Stimulated activated naive B cell treated with anti-CD40 and anti-IgM and Interleukin-4, amounts not matched to agents 10 μg/mL and 1 μg/mL and 100 μg/mL, for 72 hours (primary cell): ENCODE results near the gene TP53TG5.

ENCODE experiments used
- ATAC-seq, 2 donors: fragments of 150-1000 bp; cut with Tn5 transposase; replicated peaks; 2 replicates each; pipeline ENCODE4 v1.10.0; 2021; ENCODE audit warnings: moderate library complexity in 1 of 2
- DNase-seq: peaks from one replicate; pipeline ENCODE4 v3.0.0; 2021
- H3K27ac Mint-ChIP-seq: one replicate; pipeline ENCODE4 v1.8.0; 2022; ENCODE audit warnings: mild to moderate bottlenecking, mixed read lengths
- H3K27me3 Mint-ChIP-seq, 2 donors: one replicate each; pipeline ENCODE4 v1.8.0; 2022; ENCODE audit warnings: mixed read lengths in 2 of 2
- H3K36me3 Mint-ChIP-seq, 2 donors: one replicate each; pipeline ENCODE4 v1.8.0; 2022; ENCODE audit warnings: mixed read lengths in 2 of 2, mild to moderate bottlenecking in 1 of 2
- H3K4me1 Mint-ChIP-seq, 2 donors: one replicate each; pipeline ENCODE4 v1.8.0; 2022; ENCODE audit warnings: mixed read lengths in 2 of 2, mild to moderate bottlenecking in 1 of 2
- H3K4me3 Mint-ChIP-seq, 2 donors: one replicate each; pipeline ENCODE4 v1.8.0; 2022; ENCODE audit warnings: mild to moderate bottlenecking in 2 of 2, mixed read lengths in 2 of 2, moderate library complexity in 1 of 2
- H3K9me3 Mint-ChIP-seq, 2 donors: one replicate each; pipeline ENCODE4 v1.8.0; 2022; ENCODE audit warnings: mixed read lengths in 2 of 2, mild to moderate bottlenecking in 1 of 2

Gene TP53TG5

DNA sequence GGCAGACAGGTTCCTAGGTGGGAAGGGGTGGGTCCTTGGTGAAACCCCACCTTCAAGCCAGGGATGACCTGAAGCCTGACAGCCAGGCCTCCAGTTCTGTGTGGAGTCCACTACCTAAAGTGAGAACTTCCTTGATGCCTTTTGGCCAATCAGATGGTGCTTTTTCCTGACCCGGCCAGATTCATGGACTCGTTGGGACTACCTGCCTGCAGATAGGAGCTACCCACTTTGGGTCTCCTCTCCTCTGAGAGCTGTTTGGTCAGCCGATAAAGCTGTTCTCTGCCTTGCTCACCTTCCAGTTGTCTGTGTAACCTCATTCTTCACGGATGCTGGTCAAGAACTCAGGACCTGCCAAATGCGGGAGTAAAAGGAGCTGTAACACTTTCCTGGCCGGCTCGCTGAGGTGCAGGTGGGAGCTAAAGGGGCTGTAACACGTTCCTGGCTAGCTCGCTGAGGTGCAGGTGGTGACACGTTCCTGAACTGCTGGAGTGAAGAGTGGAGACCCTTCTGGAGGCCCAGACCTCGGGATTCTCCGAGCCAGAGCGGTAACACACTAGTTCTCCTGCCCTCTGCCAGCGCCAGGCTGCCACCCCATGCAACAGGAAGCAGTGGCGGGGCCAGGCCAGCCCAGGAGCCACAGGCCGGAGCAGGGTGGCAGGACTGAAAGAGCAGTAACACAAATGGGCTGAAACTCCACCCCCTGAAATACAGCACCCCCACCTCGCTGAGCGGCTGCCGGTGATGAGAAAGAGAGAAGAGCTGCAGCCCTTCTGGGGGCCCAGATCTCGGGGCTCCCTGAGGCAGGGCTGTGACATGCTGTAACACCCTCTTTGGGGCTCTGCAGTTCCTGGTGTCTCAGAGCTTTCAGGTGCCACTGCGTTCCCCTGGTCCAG, 16.3 kb upstream of the TP53TG5 start:
- ATAC-seq (no peak), DNase-seq (no peak)

DNA sequence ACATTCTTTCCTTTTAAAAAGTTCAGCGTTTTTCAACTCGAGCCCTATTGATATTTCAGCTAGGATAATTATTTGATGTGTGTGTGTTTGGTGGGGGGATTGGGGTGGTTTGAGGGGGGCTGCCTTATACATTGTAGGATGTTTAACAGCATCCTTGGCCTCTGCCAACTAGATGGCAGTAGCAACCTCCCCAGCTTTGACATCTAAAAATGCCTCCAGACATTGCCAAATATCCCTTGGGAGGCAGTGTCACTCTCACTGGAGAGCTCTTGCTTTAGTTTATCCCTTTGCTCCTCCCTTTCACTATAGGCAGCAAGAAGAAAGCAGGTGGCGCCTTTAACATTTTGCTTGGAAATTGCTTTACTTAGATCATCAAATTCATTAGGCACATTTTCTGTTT, 14.6 kb upstream of the TP53TG5 start:
- Mint-ChIP-seq H3K4me3 (no peak overlapping the region), H3K27ac (no peak overlapping the region), H3K9me3 (no peaks in the 10 kb centered on the region), H3K36me3 (peaks cover 20 to 38% of the 10 kb centered on the region in 2 donors), H3K4me1 (peaks cover 7 to 13% of the 10 kb centered on the region in 2 donors), H3K27me3 (no peaks in the 10 kb centered on the region)
- ATAC-seq (no peak), DNase-seq (no peak)

More for the DNA sequence above, 16.3 kb upstream of the TP53TG5 start:
- no peaks in the 10 kb centered on the region for H3K27me3 Mint-ChIP-seq
- H3K9me3 Mint-ChIP-seq = peaks cover 3 to 7% of the 10 kb centered on the region in 2 donors
- H3K4me3 Mint-ChIP-seq = no peak overlapping the region
- no peak overlapping the region for H3K27ac Mint-ChIP-seq
- peaks cover 4% of the 10 kb centered on the region in 2 donors for H3K4me1 Mint-ChIP-seq
- H3K36me3 Mint-ChIP-seq = peaks cover 22 to 37% of the 10 kb centered on the region in 2 donors

GRCh38 chr20:45391559-45391958, 13.4 kb upstream of the TP53TG5 start:
- Mint-ChIP-seq H3K4me3 (no peak overlapping the region), H3K27ac (no peak overlapping the region), H3K27me3 (no peaks in the 10 kb centered on the region), H3K4me1 (peaks cover 11 to 25% of the 10 kb centered on the region in 2 donors), H3K9me3 (peaks cover 1 to 4% of the 10 kb centered on the region in 2 donors), H3K36me3 (peaks cover 23 to 49% of the 10 kb centered on the region in 2 donors)
- ATAC-seq = no peak
- no peak for DNase-seq

DNA sequence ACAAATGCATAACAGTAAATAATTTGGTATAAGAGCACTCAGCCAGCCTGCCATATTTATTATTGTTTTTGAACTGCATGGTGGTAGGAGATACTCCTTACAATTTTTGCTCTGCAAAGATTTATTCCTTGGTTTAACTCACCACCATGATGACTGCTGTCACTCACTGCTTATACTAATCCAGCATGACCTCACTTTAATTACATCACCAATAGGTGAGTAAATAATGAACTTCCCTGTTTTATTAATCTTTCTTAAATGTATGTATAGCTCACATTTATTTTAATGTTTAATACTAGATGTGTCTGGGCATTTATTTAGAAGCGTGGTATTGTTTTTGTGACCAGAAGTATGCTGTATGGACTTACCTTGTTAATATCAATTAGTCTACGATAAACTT, 12.8 kb upstream of the TP53TG5 start:
- Mint-ChIP-seq H3K27ac (no peak overlapping the region), H3K9me3 (peaks cover 1 to 4% of the 10 kb centered on the region in 2 donors), H3K4me3 (no peak overlapping the region), H3K27me3 (no peaks in the 10 kb centered on the region), H3K4me1 (peaks cover 11 to 30% of the 10 kb centered on the region in 2 donors), H3K36me3 (peaks cover 25 to 51% of the 10 kb centered on the region in 2 donors)
- no peak for ATAC-seq
- no peak for DNase-seq

DNA sequence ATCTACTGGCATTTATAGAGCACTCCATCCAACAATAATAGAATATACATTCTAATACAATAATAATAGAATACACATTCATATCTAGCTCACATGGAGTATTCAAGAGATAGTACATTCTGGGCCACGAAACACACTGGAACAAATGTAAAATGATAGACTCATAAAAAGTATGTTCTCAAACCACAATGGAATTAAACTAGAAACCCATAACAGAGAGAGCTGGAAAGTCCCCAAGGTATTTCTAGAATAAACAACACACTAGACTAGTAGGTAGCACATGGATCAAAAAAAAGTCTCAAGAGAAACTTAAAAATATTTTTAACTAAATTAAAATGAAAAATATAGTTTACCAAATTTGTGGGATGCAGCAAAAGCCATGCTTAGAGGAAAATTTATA, 9.1 kb upstream of the TP53TG5 start:
- DNase-seq (no peak), ATAC-seq (peak; percentile 46 to 48)
- Mint-ChIP-seq H3K27ac (peak overlapping the region; percentile 7), H3K36me3 (peaks cover 14 to 46% of the 10 kb centered on the region in 2 donors), H3K4me1 (peaks cover 11 to 35% of the 10 kb centered on the region in 2 donors), H3K4me3 (no peak overlapping the region), H3K9me3 (peaks cover 1 to 4% of the 10 kb centered on the region in 2 donors), H3K27me3 (no peaks in the 10 kb centered on the region)

DNA sequence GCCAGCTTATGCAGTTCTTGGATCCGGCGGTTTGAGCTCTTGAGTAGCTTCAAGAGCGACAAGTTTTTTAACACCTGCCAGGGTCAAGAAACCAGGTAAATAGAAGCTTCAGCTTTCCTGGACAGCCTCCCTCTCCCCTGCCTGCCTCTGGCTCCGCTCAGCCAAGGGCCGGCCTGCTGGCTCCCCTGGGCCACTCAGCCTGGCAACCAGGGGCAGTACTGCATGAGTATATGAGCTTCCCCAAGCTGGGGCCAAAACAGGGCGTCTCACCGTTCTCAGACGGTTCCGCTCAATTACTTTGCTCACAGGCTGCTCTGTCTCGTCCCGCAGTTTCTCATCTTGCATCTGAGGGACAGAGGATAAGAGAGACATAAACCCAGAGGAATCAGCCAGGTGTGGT, 856 bp downstream of the TP53TG5 start:
- Mint-ChIP-seq H3K4me3 (no peak overlapping the region), H3K9me3 (no peaks in the 10 kb centered on the region), H3K36me3 (peaks cover 19 to 33% of the 10 kb centered on the region in 2 donors), H3K27ac (no peak overlapping the region), H3K27me3 (no peaks in the 10 kb centered on the region), H3K4me1 (peaks cover 16 to 40% of the 10 kb centered on the region in 2 donors)
- ATAC-seq (no peak), DNase-seq (no peak)

DNA sequence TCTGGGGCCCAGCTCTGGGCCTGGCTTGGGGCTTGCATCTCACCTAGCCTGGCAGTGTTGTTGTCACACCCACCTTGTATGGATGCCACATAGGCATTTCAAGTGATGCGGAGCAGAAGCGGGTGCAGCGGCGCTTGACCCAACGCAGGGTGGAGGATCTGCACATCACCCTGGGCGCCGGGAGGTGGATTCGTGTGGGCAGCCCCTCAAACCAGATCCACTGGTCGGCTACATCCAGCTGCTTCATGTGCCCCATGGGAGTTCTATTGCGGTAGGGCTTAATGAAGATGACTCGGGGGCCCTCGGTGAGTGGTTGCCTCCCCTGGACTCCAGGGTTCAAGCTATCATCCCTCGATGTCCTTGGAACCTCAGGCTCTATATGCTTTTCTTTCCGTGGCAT, 3.2 kb downstream of the TP53TG5 start:
- Mint-ChIP-seq H3K4me3 (no peak overlapping the region), H3K27ac (no peak overlapping the region), H3K36me3 (peaks cover 18 to 36% of the 10 kb centered on the region in 2 donors)

DNA sequence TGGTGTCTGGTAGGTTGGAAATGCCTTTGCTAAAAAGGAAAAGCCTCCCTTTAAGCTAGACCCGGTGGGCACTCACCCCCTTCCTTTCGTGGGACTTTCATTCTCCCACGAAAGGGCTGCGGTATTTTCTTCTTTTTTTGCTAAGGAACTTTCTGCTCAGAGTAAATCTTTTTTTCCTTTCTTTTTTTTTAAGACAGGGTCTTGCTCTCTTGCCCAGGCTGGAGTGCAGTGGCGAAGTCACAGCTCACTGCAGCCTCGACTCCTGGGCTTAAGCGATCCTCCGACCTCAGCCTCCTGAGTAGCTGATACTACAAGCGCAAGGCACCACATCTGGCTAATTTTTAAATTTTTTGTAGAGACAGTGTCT, 4.0 kb downstream of the TP53TG5 start:
- Mint-ChIP-seq H3K27ac (peak overlapping the region; percentile 88), H3K4me1 (peaks cover 34 to 63% of the 10 kb centered on the region in 2 donors), H3K4me3 (peak overlapping the region; percentile 81 to 88), H3K9me3 (no peaks in the 10 kb centered on the region), H3K36me3 (peaks cover 19 to 34% of the 10 kb centered on the region in 2 donors), H3K27me3 (no peaks in the 10 kb centered on the region)
- no peak for ATAC-seq
- no peak for DNase-seq

More for the DNA sequence above, 3.2 kb downstream of the TP53TG5 start:
- DNase-seq (no peak), ATAC-seq (no peak)
- H3K4me1 Mint-ChIP-seq = peaks cover 33 to 58% of the 10 kb centered on the region in 2 donors
- no peaks in the 10 kb centered on the region for H3K27me3 Mint-ChIP-seq
- H3K9me3 Mint-ChIP-seq = no peaks in the 10 kb centered on the region

GRCh38 chr20:45373353-45374100, 4.6 kb downstream of the TP53TG5 start:
- Mint-ChIP-seq H3K9me3 (no peaks in the 10 kb centered on the region), H3K27ac (peak overlapping the region; percentile 88), H3K36me3 (peaks cover 19 to 35% of the 10 kb centered on the region in 2 donors), H3K27me3 (no peaks in the 10 kb centered on the region), H3K4me1 (peaks cover 39 to 65% of the 10 kb centered on the region in 2 donors), H3K4me3 (peak overlapping the region; percentile 81 to 88)
- ATAC-seq (peak; percentile 90), DNase-seq (peak; percentile 82)

DNA sequence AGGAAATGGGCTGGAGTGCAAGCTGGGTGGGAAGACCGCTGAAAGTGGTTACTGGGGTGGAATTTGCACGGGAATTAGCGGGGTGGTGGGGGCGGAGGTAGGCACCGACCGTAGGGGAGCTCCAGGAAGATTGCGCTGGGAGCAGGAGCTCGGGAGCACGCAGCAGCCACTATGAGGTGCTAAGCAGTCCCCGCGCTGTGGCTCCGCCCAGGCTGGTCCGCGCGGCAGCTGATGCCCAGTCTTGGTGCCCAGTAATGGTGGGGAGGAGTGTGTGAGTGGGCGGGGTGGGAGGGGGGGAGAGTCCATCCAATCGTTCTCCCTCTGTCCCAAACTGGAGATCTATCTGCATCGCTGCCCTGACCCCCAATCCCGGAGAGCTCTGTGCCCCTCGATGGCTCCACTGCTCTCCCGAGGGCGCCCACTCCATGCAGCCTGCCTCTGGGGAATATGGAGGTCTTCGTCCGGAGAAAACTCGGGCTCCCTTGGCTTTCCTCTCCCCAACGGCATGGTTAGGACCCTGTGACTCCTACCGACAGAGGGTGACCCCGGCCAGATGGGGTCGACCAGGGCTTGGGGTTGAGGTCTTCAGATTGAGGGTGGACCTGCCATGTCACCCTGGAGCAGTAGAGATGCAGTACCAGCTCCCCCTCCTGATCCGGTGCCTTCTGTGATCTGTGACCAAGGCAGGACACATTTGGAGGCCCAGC, 5.3 kb downstream of the TP53TG5 start:
- Mint-ChIP-seq H3K36me3 (peaks cover 19 to 42% of the 10 kb centered on the region in 2 donors), H3K27me3 (no peaks in the 10 kb centered on the region), H3K27ac (peak overlapping the region; percentile 14), H3K9me3 (no peaks in the 10 kb centered on the region), H3K4me3 (peak overlapping the region; percentile 81 to 88), H3K4me1 (peaks cover 42 to 66% of the 10 kb centered on the region in 2 donors)
- DNase-seq (no peak), ATAC-seq (no peak)

- DNase-seq = no peak
- no peaks in the 10 kb centered on the region for H3K9me3 Mint-ChIP-seq
- no peak for ATAC-seq
- no peaks in the 10 kb centered on the region for H3K27me3 Mint-ChIP-seq
- H3K4me1 Mint-ChIP-seq = peaks cover 47 to 71% of the 10 kb centered on the region in 2 donors
- H3K27ac Mint-ChIP-seq = no peak overlapping the region
- peaks cover 22 to 47% of the 10 kb centered on the region in 2 donors for H3K36me3 Mint-ChIP-seq
- H3K4me3 Mint-ChIP-seq = peak overlapping the region; percentile 70 to 81
Measured at GRCh38 chr20:45372241-45372640, 5.9 kb downstream of the TP53TG5 start.

GRCh38 chr20:45370571-45371160, 7.5 kb downstream of the TP53TG5 start:
- Mint-ChIP-seq H3K27ac (peak overlapping the region; percentile 28), H3K36me3 (peaks cover 34 to 59% of the 10 kb centered on the region in 2 donors), H3K4me1 (peaks cover 59 to 84% of the 10 kb centered on the region in 2 donors), H3K4me3 (peak overlapping the region in 1 of 2 donors; percentile 16), H3K9me3 (no peaks in the 10 kb centered on the region), H3K27me3 (no peaks in the 10 kb centered on the region)
- DNase-seq = no peak
- ATAC-seq = no peak

GRCh38 chr20:45368221-45368980, 9.7 kb downstream of the TP53TG5 start:
- Mint-ChIP-seq H3K9me3 (no peaks in the 10 kb centered on the region), H3K4me3 (peak overlapping the region; percentile 68), H3K27ac (peak overlapping the region; percentile 98), H3K36me3 (peaks cover 37 to 59% of the 10 kb centered on the region in 2 donors), H3K4me1 (peaks cover 68 to 86% of the 10 kb centered on the region in 2 donors), H3K27me3 (no peaks in the 10 kb centered on the region)
- DNase-seq (peak; percentile 82), ATAC-seq (peak; percentile 84 to 85)
